HG02610 (cell line): ENCODE measurements around the gene STRA8.
"Not testable (repeated sequence)": the region's sequence is repeated elsewhere in the genome, so short reads cannot be mapped to it uniquely, and the experiment has no call there.

Experiments used
- ATAC-seq: cut with Tn5 transposase; IDR thresholded peaks from one replicate; pipeline ENCODE4 v1.9.1; 2021; ENCODE audit warnings: mild to moderate bottlenecking, moderate library complexity; ENCODE audit not compliant: unreplicated experiment

The STRA8 gene

GRCh38 chr7:135204876-135205275 lies 28.8 kb upstream of the STRA8 start:
- no peak for ATAC-seq

- no peak for ATAC-seq
Observed at GRCh38 chr7:135205850-135206249, 27.8 kb upstream of the STRA8 start.

- peak; percentile 41 for ATAC-seq
Observed at GRCh38 chr7:135206941-135207391, 26.7 kb upstream of the STRA8 start.

GRCh38 chr7:135207406-135208101 lies 26.1 kb upstream of the STRA8 start:
- no peak for ATAC-seq

- ATAC-seq, result no peak
Observed at GRCh38 chr7:135208102-135208793, 25.4 kb upstream of the STRA8 start.

- no peak for ATAC-seq
Observed at GRCh38 chr7:135209225-135209834, 24.3 kb upstream of the STRA8 start.

GRCh38 chr7:135210888-135211178 lies 22.8 kb upstream of the STRA8 start:
- ATAC-seq, result no peak

- peak; percentile 80 for ATAC-seq
Observed at GRCh38 chr7:135211179-135211945, 22.3 kb upstream of the STRA8 start, which contains the start of gene WDR91. TSS of gene WDR91 (minus strand) at chr7:135211526. CDS start at chr7:135211502, 24 bp downstream.

GRCh38 chr7:135211946-135212685 lies 21.5 kb upstream of the STRA8 start:
- ATAC-seq, result not testable (repeated sequence)

GRCh38 chr7:135213831-135214230 lies 19.8 kb upstream of the STRA8 start:
- ATAC-seq, result no peak

GRCh38 chr7:135215180-135215579 lies 18.5 kb upstream of the STRA8 start:
- ATAC-seq, result no peak

GRCh38 chr7:135215698-135216097 lies 17.9 kb upstream of the STRA8 start:
- ATAC-seq, result no peak

- no peak for ATAC-seq
Observed at GRCh38 chr7:135217645-135218509, 15.8 kb upstream of the STRA8 start.

- peak; percentile 50 for ATAC-seq
Observed at GRCh38 chr7:135224027-135224426, 9.6 kb upstream of the STRA8 start.

GRCh38 chr7:135231686-135232085 lies 2.0 kb upstream of the STRA8 start:
- ATAC-seq, result no peak

GRCh38 chr7:135232087-135232486 lies 1.6 kb upstream of the STRA8 start:
- no peak for ATAC-seq

GRCh38 chr7:135232720-135233119 lies 918 bp upstream of the STRA8 start:
- ATAC-seq, result no peak

GRCh38 chr7:135234095-135234494 lies 457 bp downstream of the STRA8 start:
- not testable (repeated sequence) for ATAC-seq

GRCh38 chr7:135234727-135235126 lies 1.1 kb downstream of the STRA8 start:
- no peak for ATAC-seq

GRCh38 chr7:135235841-135236240 lies 2.2 kb downstream of the STRA8 start:
- no peak for ATAC-seq
